Activated CD8-positive, alpha-beta T cell treated with anti-CD3 and anti-CD28 coated beads for 36 hours (primary cell): ENCODE data around the gene KDM4D. TPM values are rescaled to one million over a fixed set of nuclear protein-coding genes. Genes with fewer than 3 reads are reported as not detected.
A peak's percentile ranks its signal among the peaks of the same experiment; 100 is the strongest.
"Not testable (repeated sequence)": the region's sequence is repeated elsewhere in the genome, so short reads cannot be mapped to it uniquely, and the experiment has no call there.

Experiments used
- ATAC-seq: fragments of 200-7000 bp; cut with Tn5 transposase; one replicate; pipeline ENCODE4 v1.10.0; 2021; ENCODE audit warnings: mild to moderate bottlenecking, moderate library complexity
- CTCF ChIA-PET: fragments of 350-600 bp; sonication (Branson Sonifier 250); formaldehyde crosslinking; loops from one replicate; lab custom pipeline; 2021; ENCODE audit warnings: antibody characterized with exemption; lab: Charles Lee
- POLR2A ChIA-PET: fragments of 350-600 bp; sonication (Branson Sonifier 250); formaldehyde crosslinking; loops from one replicate; lab custom pipeline; 2021; ENCODE audit warnings: antibody characterized with exemption; lab: Charles Lee
- DNase-seq: peaks from one replicate; pipeline ENCODE4 v3.0.0-alpha.2; 2020
- H3K27ac Mint-ChIP-seq: one replicate; pipeline ENCODE4 v1.8.0; 2021; ENCODE audit warnings: mild to moderate bottlenecking, mixed read lengths
- H3K27me3 Mint-ChIP-seq: one replicate; pipeline ENCODE4 v1.8.0; 2021; ENCODE audit warnings: mixed read lengths
- H3K36me3 Mint-ChIP-seq: one replicate; pipeline ENCODE4 v1.8.0; 2021; ENCODE audit warnings: low read depth, mixed read lengths
- H3K4me1 Mint-ChIP-seq: one replicate; pipeline ENCODE4 v1.8.0; 2021; ENCODE audit warnings: low read depth, mixed read lengths
- H3K4me3 Mint-ChIP-seq: one replicate; pipeline ENCODE4 v1.8.0; 2021; ENCODE audit warnings: mild to moderate bottlenecking, moderate library complexity, mixed read lengths
- H3K9me3 Mint-ChIP-seq: one replicate; pipeline ENCODE4 v1.8.0; 2021; ENCODE audit warnings: mixed read lengths
- intact Hi-C: fragments of 100-400 bp; cut with micrococcal nuclease; formaldehyde crosslinking; loops from one replicate; pipeline ENCODE4 v1.10.0; 2022
- total RNA-seq, 2 experiments: library from RNA; stranded (reverse); gene quantifications; one replicate each; pipeline ENCODE4 v1.2.3, GENCODE V29; 2021
- TF ChIP-seq, protein P1 (sequence below): fragments of 200-600 bp; IDR thresholded peaks from one replicate; pipeline ENCODE4 v1.8.0; 2022; ENCODE audit warnings: antibody characterized with exemption, mild to moderate bottlenecking

The KDM4D gene
- total RNA-seq, 2 experiments from 2014 or later = 1.1 to 1.6 TPM

- no peak within 1 kb of the TSS for H3K4me3 Mint-ChIP-seq
- H3K27me3 Mint-ChIP-seq = no peaks in the 10 kb centered on the region
- H3K36me3 Mint-ChIP-seq = no peaks in the 10 kb centered on the region
- intact Hi-C loops = no loop called here
- CTCF ChIA-PET = no interaction called here
- no peaks in the 10 kb centered on the region for H3K9me3 Mint-ChIP-seq
- ATAC-seq (no peak), DNase-seq (no peak)
- no peaks in the 10 kb centered on the region for H3K4me1 Mint-ChIP-seq
- POLR2A ChIA-PET = no interaction called here
- no peak within 1 kb of the TSS for H3K27ac Mint-ChIP-seq
- TF ChIP-seq, protein P1, sequence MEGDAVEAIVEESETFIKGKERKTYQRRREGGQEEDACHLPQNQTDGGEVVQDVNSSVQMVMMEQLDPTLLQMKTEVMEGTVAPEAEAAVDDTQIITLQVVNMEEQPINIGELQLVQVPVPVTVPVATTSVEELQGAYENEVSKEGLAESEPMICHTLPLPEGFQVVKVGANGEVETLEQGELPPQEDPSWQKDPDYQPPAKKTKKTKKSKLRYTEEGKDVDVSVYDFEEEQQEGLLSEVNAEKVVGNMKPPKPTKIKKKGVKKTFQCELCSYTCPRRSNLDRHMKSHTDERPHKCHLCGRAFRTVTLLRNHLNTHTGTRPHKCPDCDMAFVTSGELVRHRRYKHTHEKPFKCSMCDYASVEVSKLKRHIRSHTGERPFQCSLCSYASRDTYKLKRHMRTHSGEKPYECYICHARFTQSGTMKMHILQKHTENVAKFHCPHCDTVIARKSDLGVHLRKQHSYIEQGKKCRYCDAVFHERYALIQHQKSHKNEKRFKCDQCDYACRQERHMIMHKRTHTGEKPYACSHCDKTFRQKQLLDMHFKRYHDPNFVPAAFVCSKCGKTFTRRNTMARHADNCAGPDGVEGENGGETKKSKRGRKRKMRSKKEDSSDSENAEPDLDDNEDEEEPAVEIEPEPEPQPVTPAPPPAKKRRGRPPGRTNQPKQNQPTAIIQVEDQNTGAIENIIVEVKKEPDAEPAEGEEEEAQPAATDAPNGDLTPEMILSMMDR = no peak
Measured at GRCh38 chr11:95024958-95025357, 51.4 kb downstream of the KDM4D start, which contains the start of gene KDM4E. KDM4E (plus strand) TSS chr11:95025258; CDS start chr11:95025558, 300 bp downstream.

DNA sequence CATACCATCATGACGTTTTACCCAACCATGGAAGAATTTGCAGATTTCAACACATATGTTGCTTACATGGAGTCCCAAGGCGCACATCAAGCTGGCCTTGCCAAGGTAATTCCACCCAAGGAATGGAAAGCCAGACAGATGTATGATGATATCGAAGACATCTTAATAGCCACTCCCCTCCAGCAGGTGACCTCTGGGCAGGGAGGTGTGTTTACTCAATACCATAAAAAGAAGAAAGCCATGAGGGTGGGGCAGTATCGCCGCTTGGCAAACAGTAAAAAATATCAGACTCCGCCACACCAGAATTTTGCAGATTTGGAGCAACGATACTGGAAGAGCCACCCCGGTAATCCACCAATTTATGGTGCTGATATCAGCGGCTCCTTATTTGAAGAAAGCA is 52.1 kb downstream of the KDM4D start:
- H3K27ac Mint-ChIP-seq, intact Hi-C loops, CTCF ChIA-PET, H3K4me3 Mint-ChIP-seq, H3K9me3 Mint-ChIP-seq, ATAC-seq, H3K27me3 Mint-ChIP-seq, DNase-seq, H3K36me3 Mint-ChIP-seq, H3K4me1 Mint-ChIP-seq, POLR2A ChIA-PET: not testable (repeated sequence)

DNA sequence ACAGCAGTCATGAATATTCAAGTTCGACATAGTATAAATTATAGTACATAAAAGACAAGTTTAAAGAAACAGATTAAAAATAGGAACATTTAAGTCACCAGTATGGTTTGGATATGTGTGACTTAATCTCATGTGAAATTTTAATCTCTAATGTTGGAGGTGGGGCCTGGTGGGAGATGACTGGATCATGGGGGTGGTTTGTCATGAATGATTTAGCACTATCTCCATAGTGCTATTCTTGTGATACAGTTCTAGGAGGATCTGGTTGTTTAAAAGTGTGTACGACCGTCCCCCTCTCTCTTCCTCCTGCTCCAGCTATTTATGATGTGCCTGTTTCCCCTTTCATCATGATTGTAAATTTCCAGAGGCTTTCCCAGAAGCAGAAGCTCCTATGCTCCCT is 54.8 kb downstream of the KDM4D start:
- Mint-ChIP-seq H3K27me3 (peaks cover 2% of the 10 kb centered on the region), H3K27ac (no peak overlapping the region), H3K36me3 (no peaks in the 10 kb centered on the region), H3K4me3 (no peak overlapping the region), H3K9me3 (no peaks in the 10 kb centered on the region), H3K4me1 (no peaks in the 10 kb centered on the region)
- ATAC-seq (no peak), DNase-seq (no peak)
- POLR2A ChIA-PET = no interaction called here
- CTCF ChIA-PET = no interaction called here
- intact Hi-C loops = no loop called here
- TF ChIP-seq, protein P1 = no peak

DNA sequence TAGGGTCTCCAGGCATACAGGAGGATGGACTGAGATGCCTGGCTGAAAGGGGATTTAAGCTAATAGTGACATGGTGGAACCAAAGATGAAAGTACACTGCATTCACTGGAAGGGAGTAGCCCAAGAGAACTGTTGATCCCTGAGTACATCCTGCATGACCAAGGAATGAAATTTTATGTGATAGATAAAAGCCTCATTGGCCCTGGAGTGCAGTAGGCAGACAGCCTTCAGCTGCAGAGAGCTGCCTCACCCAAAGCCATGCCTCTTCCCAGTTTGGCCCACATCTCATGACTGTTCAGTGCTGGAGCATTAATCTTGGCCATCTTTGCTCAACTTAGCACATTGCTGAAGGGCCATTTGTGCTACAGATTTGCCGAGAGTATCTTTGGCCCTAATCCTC is 59.5 kb downstream of the KDM4D start:
- H3K36me3 Mint-ChIP-seq = no peaks in the 10 kb centered on the region
- ChIA-PET POLR2A (interaction anchor here (1.2 kb wide), 1 partner anchor 34 kb away, joined by 3 read pairs; no protein-coding TSS in a partner anchor), CTCF (interaction anchor here (1.3 kb wide), 1 partner anchor 34 kb away, joined by 5 read pairs; the partner anchor contains the start of gene SRSF8)
- no peaks in the 10 kb centered on the region for H3K4me1 Mint-ChIP-seq
- no peak overlapping the region for H3K4me3 Mint-ChIP-seq
- DNase-seq (no peak), ATAC-seq (no peak)
- intact Hi-C loops = no loop called here
- TF ChIP-seq, protein P1 = no peak
- no peaks in the 10 kb centered on the region for H3K9me3 Mint-ChIP-seq
- no peak overlapping the region for H3K27ac Mint-ChIP-seq
- peaks cover 12% of the 10 kb centered on the region for H3K27me3 Mint-ChIP-seq

DNA sequence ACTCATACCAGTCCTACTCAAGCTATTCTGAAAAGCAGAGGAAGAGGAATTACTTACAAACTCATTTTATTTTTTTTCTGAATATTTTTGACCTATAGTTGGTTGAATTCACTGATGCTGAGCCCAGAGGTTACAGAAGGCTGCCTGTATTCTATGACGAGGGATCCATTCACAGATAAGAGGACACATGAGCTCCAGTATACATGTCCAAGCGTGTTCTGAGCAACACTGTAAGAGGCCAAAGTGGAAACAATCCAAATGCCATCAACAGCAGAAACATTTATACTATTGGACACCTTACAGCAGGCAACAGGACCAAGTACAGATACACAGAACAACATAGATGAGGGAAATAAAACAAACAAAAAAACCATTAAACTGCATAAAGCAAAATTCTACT is 61.8 kb downstream of the KDM4D start:
- DNase-seq (no peak), ATAC-seq (no peak)
- peaks cover 2% of the 10 kb centered on the region for H3K4me1 Mint-ChIP-seq
- no peak overlapping the region for H3K27ac Mint-ChIP-seq
- intact Hi-C loops = no loop called here
- TF ChIP-seq, protein P1 = no peak
- ChIA-PET POLR2A (interaction anchor here (1.3 kb wide), 1 partner anchor 32 kb away, joined by 3 read pairs; no protein-coding TSS in a partner anchor), CTCF (no interaction called here)
- H3K36me3 Mint-ChIP-seq = no peaks in the 10 kb centered on the region
- H3K9me3 Mint-ChIP-seq = no peaks in the 10 kb centered on the region
- H3K4me3 Mint-ChIP-seq = no peak overlapping the region
- H3K27me3 Mint-ChIP-seq = peaks cover 19% of the 10 kb centered on the region

- not testable (repeated sequence) for H3K4me3 Mint-ChIP-seq
Measured at GRCh38 chr11:95037356-95038035, 64.0 kb downstream of the KDM4D start.

More at GRCh38 chr11:95037356-95038035, 64.0 kb downstream of the KDM4D start:
- peak; percentile 62 for ATAC-seq
- CTCF ChIA-PET = interaction anchor here (1.3 kb wide), 1 partner anchor 140 kb away, joined by 3 read pairs; no protein-coding TSS in a partner anchor
- H3K4me1 Mint-ChIP-seq, H3K9me3 Mint-ChIP-seq, intact Hi-C loops, H3K36me3 Mint-ChIP-seq, H3K27ac Mint-ChIP-seq, POLR2A ChIA-PET: not testable (repeated sequence)
- peak; percentile 10 for DNase-seq
- peaks cover 19% of the 10 kb centered on the region for H3K27me3 Mint-ChIP-seq
